ENCODE results near the gene R3HCC1L.

DNA sequence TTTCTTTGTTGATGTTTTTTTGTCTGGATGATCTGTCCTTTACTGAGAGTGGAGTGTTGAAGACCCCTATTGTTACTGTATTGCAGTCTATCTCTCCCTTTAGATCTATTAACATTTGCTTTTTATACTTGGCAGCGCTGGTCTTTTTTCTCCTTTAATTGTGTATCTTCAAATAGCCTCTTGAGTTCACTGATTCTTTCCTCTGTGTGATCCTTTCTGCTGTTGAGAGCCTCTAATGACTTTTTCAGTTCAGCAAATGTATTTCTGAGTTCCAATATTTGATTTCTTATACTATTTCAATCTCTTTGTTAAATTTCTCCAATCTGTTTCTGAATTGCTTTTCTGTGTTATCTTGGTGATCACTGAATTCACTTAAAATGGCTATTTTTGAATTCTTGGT, 15.4 kb downstream of the R3HCC1L start:
- TF ChIP-seq, protein P1, sequence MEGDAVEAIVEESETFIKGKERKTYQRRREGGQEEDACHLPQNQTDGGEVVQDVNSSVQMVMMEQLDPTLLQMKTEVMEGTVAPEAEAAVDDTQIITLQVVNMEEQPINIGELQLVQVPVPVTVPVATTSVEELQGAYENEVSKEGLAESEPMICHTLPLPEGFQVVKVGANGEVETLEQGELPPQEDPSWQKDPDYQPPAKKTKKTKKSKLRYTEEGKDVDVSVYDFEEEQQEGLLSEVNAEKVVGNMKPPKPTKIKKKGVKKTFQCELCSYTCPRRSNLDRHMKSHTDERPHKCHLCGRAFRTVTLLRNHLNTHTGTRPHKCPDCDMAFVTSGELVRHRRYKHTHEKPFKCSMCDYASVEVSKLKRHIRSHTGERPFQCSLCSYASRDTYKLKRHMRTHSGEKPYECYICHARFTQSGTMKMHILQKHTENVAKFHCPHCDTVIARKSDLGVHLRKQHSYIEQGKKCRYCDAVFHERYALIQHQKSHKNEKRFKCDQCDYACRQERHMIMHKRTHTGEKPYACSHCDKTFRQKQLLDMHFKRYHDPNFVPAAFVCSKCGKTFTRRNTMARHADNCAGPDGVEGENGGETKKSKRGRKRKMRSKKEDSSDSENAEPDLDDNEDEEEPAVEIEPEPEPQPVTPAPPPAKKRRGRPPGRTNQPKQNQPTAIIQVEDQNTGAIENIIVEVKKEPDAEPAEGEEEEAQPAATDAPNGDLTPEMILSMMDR (IDR thresholded peaks at IDR 0.05): no peak
- TF ChIP-seq POLR2A (IDR thresholded peaks at IDR 0.05) (no peak), EP300 (IDR thresholded peaks at IDR 0.05; ENCODE audit: low read depth) (no peak)
